A673 (cell line): ENCODE data around the gene PPP1R1C. TPM values are rescaled to one million over a fixed set of nuclear protein-coding genes. Genes with fewer than 3 reads are reported as not detected.

Source experiments
- BruUV-seq: library from RNA; stranded (reverse); fragments of 400-500 nt; replicated peaks from 2 replicates; lab custom pipeline; 2021; lab: Mats Ljungman, UMichigan
- CTCF ChIA-PET: fragments of 300-600 bp; sonication (Branson Sonifier 250); formaldehyde crosslinking; loops from one replicate; lab custom pipeline; 2022; ENCODE audit warnings: antibody characterized with exemption; lab: Charles Lee
- POLR2A ChIA-PET: fragments of 300-600 bp; sonication (Branson Sonifier 250); formaldehyde crosslinking; loops from one replicate; lab custom pipeline; 2022; ENCODE audit warnings: antibody characterized with exemption; ENCODE audit not compliant: low non-redundant PET; lab: Charles Lee
- DNase-seq: peaks from one replicate; pipeline ENCODE4 v3.0.0-alpha.2; 2015; ENCODE audit warnings: low spot score
- H3K27ac ChIP-seq: fragments of 200-600 bp; sonication (generic); 2 replicates; pipeline ENCODE4 v1.5.1; 2016; ENCODE audit warnings: mixed run types, low read depth, mild to moderate bottlenecking, mixed read lengths, antibody characterized with exemption, low read length; ENCODE audit not compliant: poor library complexity, severe bottlenecking
- H3K27me3 ChIP-seq: fragments of 200-600 bp; sonication (generic); replicated peaks from 2 replicates; pipeline ENCODE4 v1.6.1; 2017; ENCODE audit warnings: mixed run types, low read depth, mild to moderate bottlenecking, mixed read lengths, antibody characterized with exemption, low read length; ENCODE audit not compliant: insufficient read depth, poor library complexity
- H3K36me3 ChIP-seq: fragments of 200-600 bp; sonication (generic); 2 replicates; pipeline ENCODE4 v1.6.1; 2016; ENCODE audit warnings: mixed run types, mild to moderate bottlenecking, mixed read lengths, antibody characterized with exemption, low read length; ENCODE audit not compliant: insufficient read depth, poor library complexity, severe bottlenecking
- H3K4me1 ChIP-seq: fragments of 200-600 bp; sonication (generic); 2 replicates; pipeline ENCODE4 v1.6.1; 2017; ENCODE audit warnings: mixed run types, mild to moderate bottlenecking, mixed read lengths, antibody characterized with exemption, low read length; ENCODE audit not compliant: insufficient read depth, poor library complexity, severe bottlenecking
- H3K4me3 ChIP-seq: fragments of 200-600 bp; sonication (generic); 2 replicates; pipeline ENCODE4 v1.5.1; 2016; ENCODE audit warnings: low read depth, mixed run types, mild to moderate bottlenecking, mixed read lengths, low read length; ENCODE audit not compliant: poor library complexity, severe bottlenecking
- H3K9me3 ChIP-seq: fragments of 200-600 bp; sonication (generic); 2 replicates; pipeline ENCODE4 v1.6.1; 2016; ENCODE audit warnings: mixed run types, low read depth, mild to moderate bottlenecking, mixed read lengths, antibody characterized with exemption, low read length; ENCODE audit not compliant: poor library complexity, severe bottlenecking
- CTCF ChIP-seq: fragments of 300-800, 200-600 bp; sonication (generic); conservative IDR thresholded peaks from 2 replicates; pipeline ENCODE4 v1.5.1; 2017; ENCODE audit warnings: low read depth, mild to moderate bottlenecking, antibody characterized with exemption, low read length, moderate library complexity, mixed read lengths
- EZH2 ChIP-seq: fragments of 200-600 bp; sonication (generic); IDR thresholded peaks from 2 replicates; pipeline ENCODE4 v1.6.1; 2017; ENCODE audit warnings: borderline replicate concordance, low read depth, mild to moderate bottlenecking, mixed read lengths, antibody characterized with exemption, low read length; ENCODE audit not compliant: poor library complexity, severe bottlenecking
- intact Hi-C: fragments of 100-400 bp; cut with micrococcal nuclease; formaldehyde crosslinking; loops from one replicate; pipeline ENCODE4 v1.10.0; 2022; ENCODE audit not compliant: unreplicated experiment
- total RNA-seq: library from RNA; stranded (reverse); gene quantifications from 2 replicates; pipeline ENCODE4 v1.2.3, GENCODE V29; 2021

The PPP1R1C gene
- total RNA-seq, 1 experiment from 2014 or later = 5.3 TPM

DNA sequence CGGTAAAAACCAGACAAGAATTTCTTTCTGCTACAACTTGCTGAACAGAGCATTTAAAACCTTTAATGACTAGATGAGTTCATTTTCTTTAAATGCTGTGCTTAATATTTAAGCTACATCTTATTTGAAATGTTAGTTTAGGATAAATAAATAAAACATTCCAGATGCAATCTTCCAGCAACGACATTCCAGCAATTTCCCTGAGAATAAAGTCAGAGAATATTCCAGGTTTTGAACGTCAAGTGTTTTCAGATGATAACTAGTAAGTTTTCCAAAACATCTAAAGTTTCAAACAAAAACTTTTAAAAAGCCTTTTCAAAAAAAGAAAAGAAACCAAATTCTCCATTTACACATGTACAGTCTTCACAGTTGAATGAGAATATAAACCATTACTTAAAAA, 104.8 kb downstream of the PPP1R1C start:
- Histone ChIP-seq H3K36me3 (no peaks in the 10 kb centered on the region), H3K9me3 (no peaks in the 10 kb centered on the region), H3K4me3 (no peak overlapping the region), H3K4me1 (peaks cover 6% of the 10 kb centered on the region), H3K27me3 (no peaks in the 10 kb centered on the region), H3K27ac (no peak overlapping the region)
- no peak for TF ChIP-seq CTCF
- no peak for TF ChIP-seq EZH2
- BruUV-seq = no TSS peak
- ChIA-PET POLR2A (interaction anchor here (0.7 kb wide), 1 partner anchor 16 kb away, joined by 5 read pairs; no protein-coding TSS in a partner anchor), CTCF (no interaction called here)
- DNase-seq = no peak
- intact Hi-C loops = no loop called here

DNA sequence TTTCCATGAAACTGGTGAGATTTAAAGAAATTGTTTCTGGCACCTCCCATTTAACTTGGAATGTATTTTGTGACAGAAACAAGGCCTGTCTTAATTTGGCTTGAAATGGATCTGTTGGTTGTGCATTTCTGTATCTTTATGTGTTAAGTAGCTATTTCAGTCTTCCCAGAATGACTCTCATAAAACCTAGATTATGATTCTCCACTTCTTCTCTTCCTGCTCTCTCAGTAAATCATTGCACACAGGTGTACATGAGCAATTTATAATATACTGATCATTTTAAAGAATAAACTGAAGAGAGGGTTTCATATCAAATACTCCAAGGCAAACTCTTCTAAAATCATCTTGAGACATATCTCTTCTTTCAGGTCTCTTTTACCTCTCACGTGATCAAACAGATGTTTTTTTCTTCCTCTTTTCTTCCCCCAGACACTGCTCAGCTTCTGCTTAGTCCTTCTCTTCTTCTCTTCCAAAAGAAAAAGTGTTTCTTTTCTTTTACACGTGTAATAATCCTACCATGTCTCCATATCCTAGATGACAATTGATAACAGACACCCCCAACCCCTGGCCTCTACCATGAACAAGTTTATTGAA, 112.0 kb downstream of the PPP1R1C start:
- H3K4me1 ChIP-seq = no peaks in the 10 kb centered on the region
- no TSS peak for BruUV-seq
- ChIA-PET CTCF (no interaction called here), POLR2A (no interaction called here)
- H3K4me3 ChIP-seq = no peak overlapping the region
- DNase-seq = no peak
- intact Hi-C loops = no loop called here
- H3K36me3 ChIP-seq = no peaks in the 10 kb centered on the region
- H3K27me3 ChIP-seq = no peaks in the 10 kb centered on the region
- H3K9me3 ChIP-seq = no peaks in the 10 kb centered on the region
- H3K27ac ChIP-seq = no peak overlapping the region
- TF ChIP-seq EZH2 (no peak), CTCF (no peak)

DNA sequence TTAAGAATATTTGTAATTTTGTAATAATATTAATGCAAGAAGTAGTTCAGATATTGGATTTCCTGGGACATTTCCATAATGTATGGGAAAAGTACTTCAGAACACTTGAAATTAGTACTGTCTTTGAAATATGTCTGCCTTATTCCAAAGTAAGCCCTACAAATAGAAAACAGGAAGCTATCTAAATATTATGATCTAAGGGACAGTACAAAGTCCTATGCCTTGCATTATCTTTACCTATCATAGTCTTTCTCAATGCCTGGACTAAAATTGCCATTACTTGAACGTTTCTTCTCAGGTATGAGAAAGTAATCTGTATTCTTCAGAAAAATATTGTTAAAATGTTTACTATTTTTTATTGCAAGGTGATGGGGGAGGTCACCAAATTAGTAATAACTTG, 113.0 kb downstream of the PPP1R1C start:
- no peak for DNase-seq
- no peaks in the 10 kb centered on the region for H3K36me3 ChIP-seq
- H3K27ac ChIP-seq = no peak overlapping the region
- ChIA-PET POLR2A (no interaction called here), CTCF (no interaction called here)
- BruUV-seq = no TSS peak
- H3K9me3 ChIP-seq = no peaks in the 10 kb centered on the region
- H3K4me1 ChIP-seq = no peaks in the 10 kb centered on the region
- H3K27me3 ChIP-seq = no peaks in the 10 kb centered on the region
- H3K4me3 ChIP-seq = no peak overlapping the region
- TF ChIP-seq EZH2 = no peak
- TF ChIP-seq CTCF = no peak
- intact Hi-C loops = no loop called here
